Loucy (cell line): ENCODE data around the gene LIMA1.

Source experiments
- EZH2phosphoT487 ChIP-seq: fragments of 200-600 bp; IDR thresholded peaks from 2 replicates; pipeline ENCODE4 v1.6.1; 2018; ENCODE audit warnings: antibody characterized with exemption, mild to moderate bottlenecking, moderate library complexity, borderline replicate concordance
- TF ChIP-seq, protein P1 (sequence below): fragments of 200-600 bp; sonication (generic); conservative IDR thresholded peaks from 2 replicates; pipeline ENCODE4 v1.5.1; 2014; ENCODE audit warnings: mild to moderate bottlenecking, antibody characterized with exemption, low read length

DNA sequence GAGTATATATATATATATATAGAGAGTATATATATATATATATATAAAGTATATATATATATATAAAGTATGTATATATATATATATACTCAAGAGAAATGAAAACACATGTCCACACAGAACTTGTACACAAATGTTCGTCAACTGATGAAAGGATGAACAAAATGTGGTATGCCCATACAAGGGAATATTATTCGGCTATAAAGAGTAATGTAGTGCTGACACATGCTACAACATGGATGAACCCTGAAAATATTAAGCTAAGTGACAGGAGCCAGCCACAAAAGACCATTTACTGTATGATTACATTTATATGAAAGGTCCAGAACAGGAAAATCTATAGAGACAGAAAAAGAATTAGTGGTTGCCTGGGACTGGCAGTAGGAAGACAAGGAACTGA lies 19.5 kb downstream of the LIMA1 start:
- TF ChIP-seq, protein P1, sequence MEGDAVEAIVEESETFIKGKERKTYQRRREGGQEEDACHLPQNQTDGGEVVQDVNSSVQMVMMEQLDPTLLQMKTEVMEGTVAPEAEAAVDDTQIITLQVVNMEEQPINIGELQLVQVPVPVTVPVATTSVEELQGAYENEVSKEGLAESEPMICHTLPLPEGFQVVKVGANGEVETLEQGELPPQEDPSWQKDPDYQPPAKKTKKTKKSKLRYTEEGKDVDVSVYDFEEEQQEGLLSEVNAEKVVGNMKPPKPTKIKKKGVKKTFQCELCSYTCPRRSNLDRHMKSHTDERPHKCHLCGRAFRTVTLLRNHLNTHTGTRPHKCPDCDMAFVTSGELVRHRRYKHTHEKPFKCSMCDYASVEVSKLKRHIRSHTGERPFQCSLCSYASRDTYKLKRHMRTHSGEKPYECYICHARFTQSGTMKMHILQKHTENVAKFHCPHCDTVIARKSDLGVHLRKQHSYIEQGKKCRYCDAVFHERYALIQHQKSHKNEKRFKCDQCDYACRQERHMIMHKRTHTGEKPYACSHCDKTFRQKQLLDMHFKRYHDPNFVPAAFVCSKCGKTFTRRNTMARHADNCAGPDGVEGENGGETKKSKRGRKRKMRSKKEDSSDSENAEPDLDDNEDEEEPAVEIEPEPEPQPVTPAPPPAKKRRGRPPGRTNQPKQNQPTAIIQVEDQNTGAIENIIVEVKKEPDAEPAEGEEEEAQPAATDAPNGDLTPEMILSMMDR = no peak
- TF ChIP-seq EZH2phosphoT487 = no peak
